K562 (cell line): Measurements from ENCODE around the gene KCNK6. TPM values are rescaled to one million over a fixed set of nuclear protein-coding genes. Genes with fewer than 3 reads are reported as not detected.

Experiments used
- ARID2 ChIP-seq: fragments of 450-650 bp; IDR thresholded peaks from 2 replicates; pipeline ENCODE4 v1.6.1; 2017; ENCODE audit warnings: antibody characterized with exemption, mild to moderate bottlenecking
- CBFB ChIP-seq: sonication (generic); formaldehyde crosslinking; IDR thresholded peaks from 2 replicates; pipeline ENCODE4 v1.4.0; 2020; ENCODE audit warnings: mild to moderate bottlenecking, missing genetic modification reagents
- CBX3 ChIP-seq, 2 experiments: IDR thresholded peaks; 1 replicate in 1 of 2; 2 replicates in 1 of 2; pipeline ENCODE4 v1.6.1; 2012; ENCODE audit warnings: inconsistent platforms in 2 of 2, low read length in 2 of 2, borderline replicate concordance in 1 of 2, control low read depth in 1 of 2
- CBX8 ChIP-seq: fragments of 200-600 bp; sonication (generic); IDR thresholded peaks from 2 replicates; pipeline ENCODE4 v1.6.1; 2012; ENCODE audit warnings: borderline replicate concordance, mixed run types, low read depth, mild to moderate bottlenecking, moderate library complexity, mixed read lengths, low read length, control low read depth, inconsistent platforms; ENCODE audit not compliant: poor library complexity, severe bottlenecking; ENCODE audit errors: extremely low read depth
- FOXJ2 ChIP-seq: fragments of 200-800 bp; sonication (Bioruptor generic); IDR thresholded peaks from 2 replicates; pipeline ENCODE4 v1.6.1; 2016; ENCODE audit warnings: missing genetic modification characterization, missing compliant biosample characterization
- HIVEP1 ChIP-seq: fragments of 250-450 bp; sonication (Bioruptor Pico); IDR thresholded peaks from 2 replicates; pipeline ENCODE4 v1.4.0; 2020; ENCODE audit warnings: mild to moderate bottlenecking
- HMGN3 ChIP-seq: IDR thresholded peaks from 2 replicates; pipeline ENCODE4 v1.6.1; 2011; ENCODE audit warnings: borderline replicate concordance, low read depth, mild to moderate bottlenecking, mixed read lengths, low read length; ENCODE audit not compliant: insufficient read length; ENCODE audit errors: extremely low read depth
- HNRNPUL1 ChIP-seq: fragments of 200-400 bp; formaldehyde crosslinking; IDR thresholded peaks from 2 replicates; pipeline ENCODE4 v1.6.1; 2017; ENCODE audit warnings: low read length
- IFI16 ChIP-seq: fragments of 250-450 bp; sonication (Bioruptor Pico); IDR thresholded peaks from 2 replicates; pipeline ENCODE4 v2.1.2; 2022; ENCODE audit warnings: mild to moderate bottlenecking, inconsistent platforms
- NFIX ChIP-seq: fragments of 250-450 bp; sonication (Bioruptor Pico); IDR thresholded peaks from 2 replicates; pipeline ENCODE4 v1.4.0; 2020; ENCODE audit warnings: low read depth, mild to moderate bottlenecking, moderate library complexity
- NR2C1 ChIP-seq, 2 experiments: fragments of 450-650 bp; IDR thresholded peaks; 2 replicates each; pipeline ENCODE4 v1.6.1; 2017; ENCODE audit warnings: mild to moderate bottlenecking in 2 of 2, antibody characterized with exemption in 1 of 2, inconsistent platforms in 1 of 2, missing compliant biosample characterization in 1 of 2, missing genetic modification characterization in 1 of 2
- NR3C1 ChIP-seq: sonication (generic); formaldehyde crosslinking; IDR thresholded peaks from 2 replicates; pipeline ENCODE4 v1.8.1; 2022; ENCODE audit warnings: missing genetic modification reagents
- NR4A1 ChIP-seq, 2 experiments: fragments of 250-450 bp in 1 of 2; fragments of 450-650 bp in 1 of 2; sonication (Bioruptor Pico) in 1 of 2; IDR thresholded peaks; 2 replicates each; pipeline versions ENCODE4 v1.4.0 to v1.6.1; 2016 to 2020; ENCODE audit warnings: mild to moderate bottlenecking in 2 of 2, missing compliant biosample characterization in 1 of 2, missing genetic modification characterization in 1 of 2, moderate library complexity in 1 of 2
- SMARCB1 ChIP-seq: IDR thresholded peaks from 2 replicates; pipeline ENCODE4 v1.6.1; 2011; ENCODE audit warnings: improper control_type of control experiment, low read depth; ENCODE audit not compliant: insufficient read length
- SNIP1 ChIP-seq: fragments of 450-650 bp; IDR thresholded peaks from 2 replicates; pipeline ENCODE4 v1.7.1; 2017; ENCODE audit warnings: low read depth, mild to moderate bottlenecking
- TCF3 ChIP-seq: sonication (generic); formaldehyde crosslinking; IDR thresholded peaks from 2 replicates; pipeline ENCODE4 v1.4.0; 2020; ENCODE audit warnings: mild to moderate bottlenecking, missing genetic modification reagents
- ZNF165 ChIP-seq: fragments of 250-450 bp; sonication (Bioruptor Pico); IDR thresholded peaks from 2 replicates; pipeline ENCODE4 v1.4.0; 2020; ENCODE audit warnings: borderline replicate concordance
- ZNF24 ChIP-seq: fragments of 450-650 bp; IDR thresholded peaks from 2 replicates; pipeline ENCODE4 v1.6.1; 2016
- ZNF445 ChIP-seq: fragments of 250-450 bp; sonication (Bioruptor Pico); IDR thresholded peaks from 2 replicates; pipeline ENCODE4 v1.4.0; 2020; ENCODE audit warnings: low read depth, mild to moderate bottlenecking, moderate library complexity
- polyA plus RNA-seq, 8 experiments: library from polyadenylated mRNA; depleted of rRNA in 4 of 8; stranded (reverse) in 5 of 8; unstranded in 3 of 8; fragments of >200 nt; fragmentation: Nextera tagmentation in 2 of 8; fragmentation: Illumina TruSeq in 1 of 8; extraction: Ambion mirVana in 2 of 8; extraction: Trizol in 1 of 8; gene quantifications; 2 replicates each; pipeline versions ENCODE4 v1.2.1 to v1.2.3, GENCODE V29; 2011 to 2014; ENCODE audit warnings: inconsistent platforms in 1 of 8, missing spikeins in 1 of 8
- total RNA-seq, 7 experiments: library from RNA; depleted of rRNA in 6 of 7; stranded (reverse); fragments of >200 nt in 6 of 7; fragmentation: Illumina TruSeq in 2 of 7; extraction: Trizol in 2 of 7; gene quantifications; 2 replicates each; pipeline versions ENCODE4 v1.2.1 to v1.2.3, GENCODE V29; 2011 to 2021; ENCODE audit warnings: low replicate concordance in 1 of 7
- TF ChIP-seq, protein P1 (sequence below): fragments of 250-450 bp; sonication (Bioruptor Pico); IDR thresholded peaks from 2 replicates; pipeline ENCODE4 v1.9.0; 2021; ENCODE audit warnings: mild to moderate bottlenecking
- TF ChIP-seq, protein P2 (sequence below): fragments of 150-350 bp; IDR thresholded peaks from 2 replicates; pipeline ENCODE4 v1.6.1; 2014; ENCODE audit warnings: low read depth, mild to moderate bottlenecking, low read length, borderline replicate concordance
- TF ChIP-seq, protein P3 (sequence below): IDR thresholded peaks from 2 replicates; pipeline ENCODE4 v1.6.1; 2012; ENCODE audit warnings: low read depth, low read length, improper control_type of control experiment, borderline replicate concordance

Gene KCNK6
- total and polyA plus RNA-seq, 9 of the 15 experiments (the other 6 are each of a cell fraction or from before 2014, with no cell fraction given): 0.05 to 0.42 (median 0.15) TPM

DNA sequence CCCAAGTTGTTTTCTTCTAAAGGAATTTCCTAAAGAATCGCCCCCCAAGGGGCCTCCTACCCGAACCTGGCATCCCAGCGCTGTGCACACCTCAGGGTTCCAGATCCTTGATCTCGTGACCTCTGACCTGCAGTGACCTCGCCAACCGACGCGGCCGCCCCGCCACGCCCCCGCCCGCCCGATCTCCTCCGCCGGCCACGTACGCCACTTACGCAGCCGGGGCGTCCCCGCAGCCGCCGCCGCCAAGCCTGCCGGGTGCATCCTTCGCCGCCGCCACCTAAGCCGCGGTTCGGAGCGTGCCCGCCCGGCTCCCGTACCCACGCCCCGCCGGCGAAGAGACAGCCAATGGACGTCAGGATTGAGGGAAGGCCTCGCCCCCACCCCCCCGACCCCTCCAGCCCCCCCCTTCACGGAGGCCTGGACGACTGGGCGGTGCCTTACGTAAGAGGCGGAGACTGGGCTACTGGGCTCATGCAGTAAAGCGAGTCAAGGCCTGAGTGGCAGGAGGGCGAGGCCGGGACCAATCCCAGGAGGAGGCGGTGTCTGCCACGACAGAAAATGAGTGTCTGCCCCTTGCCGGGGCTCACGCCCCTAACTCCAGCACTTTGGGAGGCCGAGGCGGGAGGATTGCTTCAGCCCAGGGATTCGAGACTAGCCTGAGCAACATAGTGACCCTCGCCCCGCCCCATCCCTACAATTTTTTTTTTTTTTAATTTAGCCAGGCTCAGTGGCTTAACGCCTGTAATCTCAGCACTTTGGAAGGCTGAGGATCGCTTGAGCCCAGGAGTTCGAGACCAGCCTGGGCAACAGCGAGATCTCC, 3.8 kb upstream of the KCNK6 start, which contains the start of gene YIF1B (continued):
- TF ChIP-seq IFI16 (no peak), ARID2 (no peak), HNRNPUL1 (no peak), NR3C1 (no peak), SMARCB1 (no peak), CBX8 (no peak), SNIP1 (no peak), ZNF165 (CRISPR knock-in tag) (no peak), NR4A1 (CRISPR knock-in tag; IDR thresholded peaks at IDR 0.05) (no peak), NR4A1 (tag; IDR thresholded peaks at IDR 0.05) (no peak), CBFB (CRISPR knock-in tag) (no peak), NR2C1 (IDR thresholded peaks at IDR 0.05) (peak; percentile 96), NR2C1 (tag; IDR thresholded peaks at IDR 0.05) (peak; percentile 96), HIVEP1 (CRISPR knock-in tag) (no peak), NFIX (CRISPR knock-in tag) (no peak), ZNF24 (peak; percentile 99), CBX3 (IDR thresholded peaks at IDR 0.05; ENCODE audit: borderline replicate concordance in 1 of 2, low read length in 2 of 2) (0 out of 3 replicates have a peak, but pooled peaks of 1 of the 2 experiments have one; percentile 14), HMGN3 (no peak), TCF3 (CRISPR knock-in tag) (no peak), FOXJ2 (tag) (peak; percentile 77; the same call in 1 of the 2 replicates), ZNF445 (CRISPR knock-in tag) (no peak)
- TF ChIP-seq, protein P1, sequence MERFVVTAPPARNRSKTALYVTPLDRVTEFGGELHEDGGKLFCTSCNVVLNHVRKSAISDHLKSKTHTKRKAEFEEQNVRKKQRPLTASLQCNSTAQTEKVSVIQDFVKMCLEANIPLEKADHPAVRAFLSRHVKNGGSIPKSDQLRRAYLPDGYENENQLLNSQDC (CRISPR knock-in tag): no peak
- TF ChIP-seq, protein P2, sequence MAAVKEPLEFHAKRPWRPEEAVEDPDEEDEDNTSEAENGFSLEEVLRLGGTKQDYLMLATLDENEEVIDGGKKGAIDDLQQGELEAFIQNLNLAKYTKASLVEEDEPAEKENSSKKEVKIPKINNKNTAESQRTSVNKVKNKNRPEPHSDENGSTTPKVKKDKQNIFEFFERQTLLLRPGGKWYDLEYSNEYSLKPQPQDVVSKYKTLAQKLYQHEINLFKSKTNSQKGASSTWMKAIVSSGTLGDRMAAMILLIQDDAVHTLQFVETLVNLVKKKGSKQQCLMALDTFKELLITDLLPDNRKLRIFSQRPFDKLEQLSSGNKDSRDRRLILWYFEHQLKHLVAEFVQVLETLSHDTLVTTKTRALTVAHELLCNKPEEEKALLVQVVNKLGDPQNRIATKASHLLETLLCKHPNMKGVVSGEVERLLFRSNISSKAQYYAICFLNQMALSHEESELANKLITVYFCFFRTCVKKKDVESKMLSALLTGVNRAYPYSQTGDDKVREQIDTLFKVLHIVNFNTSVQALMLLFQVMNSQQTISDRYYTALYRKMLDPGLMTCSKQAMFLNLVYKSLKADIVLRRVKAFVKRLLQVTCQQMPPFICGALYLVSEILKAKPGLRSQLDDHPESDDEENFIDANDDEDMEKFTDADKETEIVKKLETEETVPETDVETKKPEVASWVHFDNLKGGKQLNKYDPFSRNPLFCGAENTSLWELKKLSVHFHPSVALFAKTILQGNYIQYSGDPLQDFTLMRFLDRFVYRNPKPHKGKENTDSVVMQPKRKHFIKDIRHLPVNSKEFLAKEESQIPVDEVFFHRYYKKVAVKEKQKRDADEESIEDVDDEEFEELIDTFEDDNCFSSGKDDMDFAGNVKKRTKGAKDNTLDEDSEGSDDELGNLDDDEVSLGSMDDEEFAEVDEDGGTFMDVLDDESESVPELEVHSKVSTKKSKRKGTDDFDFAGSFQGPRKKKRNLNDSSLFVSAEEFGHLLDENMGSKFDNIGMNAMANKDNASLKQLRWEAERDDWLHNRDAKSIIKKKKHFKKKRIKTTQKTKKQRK: no peak
- TF ChIP-seq, protein P3, sequence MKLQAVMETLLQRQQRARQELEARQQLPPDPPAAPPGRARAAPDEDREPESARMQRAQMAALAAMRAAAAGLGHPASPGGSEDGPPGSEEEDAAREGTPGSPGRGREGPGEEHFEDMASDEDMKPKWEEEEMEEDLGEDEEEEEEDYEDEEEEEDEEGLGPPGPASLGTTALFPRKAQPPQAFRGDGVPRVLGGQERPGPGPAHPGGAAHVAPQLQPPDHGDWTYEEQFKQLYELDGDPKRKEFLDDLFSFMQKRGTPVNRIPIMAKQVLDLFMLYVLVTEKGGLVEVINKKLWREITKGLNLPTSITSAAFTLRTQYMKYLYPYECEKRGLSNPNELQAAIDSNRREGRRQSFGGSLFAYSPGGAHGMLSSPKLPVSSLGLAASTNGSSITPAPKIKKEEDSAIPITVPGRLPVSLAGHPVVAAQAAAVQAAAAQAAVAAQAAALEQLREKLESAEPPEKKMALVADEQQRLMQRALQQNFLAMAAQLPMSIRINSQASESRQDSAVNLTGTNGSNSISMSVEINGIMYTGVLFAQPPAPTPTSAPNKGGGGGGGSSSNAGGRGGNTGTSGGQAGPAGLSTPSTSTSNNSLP: no peak
